ENCODE data around the gene ENTPD2. TPM values are rescaled to one million over a fixed set of nuclear protein-coding genes. Genes with fewer than 3 reads are reported as not detected.
A peak's percentile ranks its signal among the peaks of the same experiment; 100 is the strongest.

The ENTPD2 gene
- total and polyA plus RNA-seq, 9 of the 15 experiments (the other 6 are each of a cell fraction or from before 2014, with no cell fraction given) = 0.04 to 0.60 (median 0.14) TPM; not detected in 4

DNA sequence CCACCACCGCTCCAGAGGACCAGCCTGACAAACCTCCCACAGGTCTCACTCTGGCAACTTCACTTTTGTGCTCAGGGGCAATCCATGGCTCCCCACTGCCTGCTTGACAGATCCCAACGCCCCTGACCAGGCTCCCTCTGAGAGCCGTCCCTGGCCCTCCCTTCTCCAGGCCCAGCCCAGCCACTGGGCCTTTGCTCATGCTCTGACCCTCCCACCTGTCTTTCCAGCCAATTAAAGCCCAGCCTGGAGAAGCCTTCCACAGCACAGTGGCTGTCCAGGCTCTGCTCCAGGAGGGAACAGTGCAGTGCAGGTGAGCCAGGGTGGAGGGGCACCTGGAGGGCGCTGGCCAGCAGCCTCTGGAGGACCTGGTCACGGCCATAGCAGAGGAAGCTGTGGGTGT lies 3.3 kb downstream of the ENTPD2 start (continued):
- TF ChIP-seq SP2 (IDR thresholded peaks at IDR 0.05; ENCODE audit: extremely low read depth, low read depth, low read length, poor library complexity, severe bottlenecking) (no peak), SMAD2 (IDR thresholded peaks at IDR 0.05; ENCODE audit: low read depth, low read length) (no peak), SMAD1 (IDR thresholded peaks at IDR 0.05; ENCODE audit: low read depth, low read length, partially characterized antibody) (no peak)

DNA sequence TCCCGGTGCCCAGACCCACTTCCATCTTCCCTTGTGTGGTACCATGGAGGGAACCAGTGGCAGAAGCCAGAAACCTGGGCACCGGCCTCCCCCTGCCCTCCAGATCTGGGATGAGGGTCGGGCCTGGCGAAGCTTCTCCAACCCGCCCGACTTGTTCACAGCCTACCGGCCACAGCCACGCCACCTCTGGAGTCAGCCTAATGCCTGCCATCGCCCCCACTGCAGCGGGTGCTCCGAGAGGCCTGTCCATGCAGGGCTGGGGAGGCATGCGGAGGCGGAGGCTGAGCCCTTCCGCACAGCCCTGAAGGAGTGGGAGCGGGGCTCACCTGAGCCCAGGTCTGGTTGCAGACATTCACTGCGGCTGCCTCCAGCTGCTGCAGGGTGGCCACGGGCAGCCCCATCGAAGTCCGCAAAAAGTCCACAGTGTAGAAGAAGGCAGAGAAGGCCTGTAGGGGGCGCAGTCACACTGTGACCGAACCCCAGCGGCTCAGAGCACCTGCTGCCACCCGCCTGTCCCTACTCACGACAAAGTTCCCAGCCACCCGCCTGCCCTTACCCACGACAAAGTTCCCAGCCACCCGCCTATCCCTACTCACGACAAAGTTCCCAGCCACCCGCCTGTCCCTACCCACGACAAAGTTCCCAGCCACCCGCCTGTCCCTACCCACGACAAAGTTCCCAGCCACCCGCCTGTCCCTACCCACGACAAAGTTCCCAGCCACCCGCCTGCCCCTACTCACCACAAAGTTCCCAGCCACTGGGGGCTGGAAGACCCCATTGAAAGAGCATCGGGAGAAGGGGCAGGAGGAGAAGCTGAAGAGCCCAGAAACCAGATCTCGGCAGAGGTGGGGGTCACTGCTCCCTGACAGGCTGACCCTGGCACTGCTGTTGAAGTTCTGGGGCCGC lies 4.1 kb downstream of the ENTPD2 start:
- no peaks in the 10 kb centered on the region for H3K79me2 ChIP-seq (ENCODE audit: control insufficient read depth, insufficient read depth, low read length)
- peaks cover 2 to 76% of the 10 kb centered on the region in 2 experiments; a peak in 3 of 5 replicates for H3K4me1 ChIP-seq (replicated peaks in 1 of 2; ENCODE audit: control insufficient read depth in 2 of 2, insufficient read depth in 2 of 2, low read length in 2 of 2)
- POLR2A ChIA-PET = interaction anchor here (0.6 to 1.8 kb wide), 3 partner anchors 190 to 404 kb away, joined by 3 to 4 read pairs (median 4); no protein-coding TSS in a partner anchor
- peaks cover 2% of the 10 kb centered on the region for H3K9me1 ChIP-seq (ENCODE audit: control insufficient read depth, insufficient read depth, low read length)
- H3K27me3 ChIP-seq (ENCODE audit: control insufficient read depth in 2 of 2, insufficient read depth in 2 of 2, low read length in 2 of 2) = peaks cover 1 to 24% of the 10 kb centered on the region in 2 experiments; a peak in 4 of 5 replicates
- H3K36me3 ChIP-seq (ENCODE audit: control insufficient read depth, insufficient read depth, low read length) = no peaks in the 10 kb centered on the region
- DNase-seq (ENCODE audit: extremely low read depth in 1 of 4, low spot score in 3 of 4) (peak; percentile 73 to 85 (median 77)), ATAC-seq (peak; percentile 84), FAIRE-seq (peak; percentile 83)
- H3K9me3 ChIP-seq (replicated peaks; ENCODE audit: control insufficient read depth, insufficient read depth, low read depth, low read length) = no peaks in the 10 kb centered on the region
- no TSS peak for BruUV-seq (replicated peaks)
- 10% methylated on average over 34 of the region's 38 CpGs for WGBS (ENCODE audit: insufficient coverage, low coverage, missing lambda C conversion rate)
- H3K4me2 ChIP-seq (ENCODE audit: insufficient read depth, low read length) = no peak overlapping the region
- no peak overlapping the region for H3K27ac ChIP-seq (ENCODE audit: extremely low read depth, low read depth, low read length)
- intact Hi-C loops (cut with micrococcal nuclease) = loop anchor here (2.0 to 5.0 kb wide), 2 partner anchors 68 to 177 kb away; partner anchors contain the start of gene RNF224
- H3K9ac ChIP-seq (ENCODE audit: insufficient read depth in 1 of 2, low read depth in 2 of 2, low read length in 2 of 2) = 0 out of 4 replicates have a peak overlapping the region, but pooled peaks of 1 of the 2 experiments have one; percentile 45
- in situ Hi-C loops (cut with MboI) = no loop called here
- no peak overlapping the region for H2AFZ ChIP-seq (ENCODE audit: low read depth, low read length)
- peaks cover 34% of the 10 kb centered on the region for H4K20me1 ChIP-seq (replicated peaks; ENCODE audit: control insufficient read depth, insufficient read depth, low read length)
- CTCF ChIA-PET (ENCODE audit: low intra/inter-chr PET ratio) = interaction anchor here (0.6 to 1.6 kb wide), 4 partner anchors 17 to 187 kb away, joined by 3 to 6 read pairs (median 4); partner anchors contain the start of genes ANAPC2 and SSNA1
- H3K4me3 ChIP-seq = no peak overlapping the region
- TF ChIP-seq RBM15 (IDR thresholded peaks at IDR 0.05; ENCODE audit: insufficient read depth, low read length) (no peak), CC2D1A (IDR thresholded peaks at IDR 0.05) (no peak), GABPB1 (CRISPR knock-in tag; IDR thresholded peaks at IDR 0.05) (peak; percentile 37; the same call in 1 of the 2 replicates), ATF1 (CRISPR knock-in tag; IDR thresholded peaks at IDR 0.05) (no peak), ATF1 (tag; IDR thresholded peaks at IDR 0.05) (no peak), NFIC (IDR thresholded peaks at IDR 0.05) (no peak), MBD2 (IDR thresholded peaks at IDR 0.05; ENCODE audit: borderline replicate concordance, low read depth) (no peak), ZZZ3 (IDR thresholded peaks at IDR 0.05) (no peak), RB1 (IDR thresholded peaks at IDR 0.05; ENCODE audit: low read depth) (peak; percentile 35; the same call in 1 of the 2 replicates), MYNN (IDR thresholded peaks at IDR 0.05) (0 out of 2 replicates have a peak, but pooled peaks have one; percentile 29), MYNN (CRISPR knock-in tag; IDR thresholded peaks at IDR 0.05) (no peak), GMEB1 (CRISPR knock-in tag; IDR thresholded peaks at IDR 0.05) (no peak), RCOR1 (IDR thresholded peaks at IDR 0.05; ENCODE audit: borderline replicate concordance in 1 of 2, low read depth in 2 of 2, low read length in 2 of 2) (0 out of 4 replicates have a peak, but pooled peaks of 1 of the 2 experiments have one; percentile 37), MAZ (CRISPR knock-in tag; conservative IDR thresholded peaks at IDR 0.05 in 1 of 2, IDR thresholded peaks at IDR 0.05 in 1 of 2) (0 out of 4 replicates have a peak, but pooled peaks of 1 of the 2 experiments have one; percentile 19), KDM2B (CRISPR knock-in tag; IDR thresholded peaks at IDR 0.05) (no peak)

Data from K562 (cell line).